Activated CD4-positive, alpha-beta memory T cell treated with anti-CD3 and anti-CD28 coated beads for 36 hours (primary cell): ENCODE results near the gene MRPS31. TPM values are rescaled to one million over a fixed set of nuclear protein-coding genes. Genes with fewer than 3 reads are reported as not detected.

Source experiments
- CTCF ChIA-PET: fragments of 350-600 bp; sonication (Branson Sonifier 250); formaldehyde crosslinking; loops from one replicate; lab custom pipeline; 2021; ENCODE audit warnings: antibody characterized with exemption, inconsistent platforms; lab: Charles Lee
- POLR2A ChIA-PET: fragments of 350-600 bp; sonication (Branson Sonifier 250); formaldehyde crosslinking; loops from one replicate; lab custom pipeline; 2021; ENCODE audit warnings: antibody characterized with exemption; lab: Charles Lee
- DNase-seq: peaks from one replicate; pipeline ENCODE4 v3.0.0-alpha.2; 2020
- H3K27ac Mint-ChIP-seq: one replicate; pipeline ENCODE4 v1.8.0; 2021; ENCODE audit warnings: mixed read lengths
- H3K27me3 Mint-ChIP-seq: one replicate; pipeline ENCODE4 v1.8.0; 2021; ENCODE audit warnings: mixed read lengths
- H3K36me3 Mint-ChIP-seq: one replicate; pipeline ENCODE4 v1.8.0; 2021; ENCODE audit warnings: mixed read lengths
- H3K4me1 Mint-ChIP-seq: one replicate; pipeline ENCODE4 v1.8.0; 2021; ENCODE audit warnings: low read depth, mixed read lengths
- H3K4me3 Mint-ChIP-seq: one replicate; pipeline ENCODE4 v1.8.0; 2021; ENCODE audit warnings: mild to moderate bottlenecking, mixed read lengths
- H3K9me3 Mint-ChIP-seq: one replicate; pipeline ENCODE4 v1.8.0; 2021; ENCODE audit warnings: mixed read lengths
- intact Hi-C: fragments of 100-400 bp; cut with micrococcal nuclease; formaldehyde crosslinking; loops from one replicate; pipeline ENCODE4 v1.15.1; 2023
- total RNA-seq, 2 experiments: library from RNA; stranded (reverse); gene quantifications; one replicate each; pipeline ENCODE4 v1.2.3, GENCODE V29; 2021

MRPS31 gene
- total RNA-seq, 2 experiments from 2014 or later, result 35.6 to 40.4 TPM

GRCh38 chr13:40801255-40802217, 30.5 kb upstream of the MRPS31 start:
- CTCF ChIA-PET, result no interaction called here
- Mint-ChIP-seq H3K27me3 (no peaks in the 10 kb centered on the region), H3K4me1 (peaks cover 4% of the 10 kb centered on the region), H3K36me3 (peaks cover 27% of the 10 kb centered on the region), H3K9me3 (no peaks in the 10 kb centered on the region), H3K4me3 (no peak overlapping the region), H3K27ac (no peak overlapping the region)
- DNase-seq, result no peak
- POLR2A ChIA-PET, result no interaction called here
- intact Hi-C loops, result no loop called here

- no peak overlapping the region for H3K4me3 Mint-ChIP-seq
- peaks cover 25% of the 10 kb centered on the region for H3K36me3 Mint-ChIP-seq
- intact Hi-C loops, result no loop called here
- ChIA-PET CTCF (no interaction called here), POLR2A (no interaction called here)
- H3K4me1 Mint-ChIP-seq, result peaks cover 4% of the 10 kb centered on the region
- DNase-seq, result no peak
- H3K9me3 Mint-ChIP-seq, result no peaks in the 10 kb centered on the region
- H3K27ac Mint-ChIP-seq, result no peak overlapping the region
- no peaks in the 10 kb centered on the region for H3K27me3 Mint-ChIP-seq
These were observed 29.6 kb upstream of the MRPS31 start for GRCh38 chr13:40800559-40800958.

GRCh38 chr13:40799508-40799907, 28.5 kb upstream of the MRPS31 start:
- Mint-ChIP-seq H3K27me3 (no peaks in the 10 kb centered on the region), H3K36me3 (peaks cover 30% of the 10 kb centered on the region), H3K27ac (no peak overlapping the region), H3K4me3 (no peak overlapping the region), H3K9me3 (no peaks in the 10 kb centered on the region), H3K4me1 (peaks cover 4% of the 10 kb centered on the region)
- CTCF ChIA-PET, result no interaction called here
- no peak for DNase-seq
- POLR2A ChIA-PET, result interaction anchor here (0.6 kb wide), 1 partner anchor 122 kb away, joined by 4 read pairs; no protein-coding TSS in a partner anchor
- intact Hi-C loops, result no loop called here

GRCh38 chr13:40798380-40798779, 27.4 kb upstream of the MRPS31 start:
- H3K36me3 Mint-ChIP-seq, result peaks cover 29% of the 10 kb centered on the region
- POLR2A ChIA-PET, result no interaction called here
- intact Hi-C loops, result no loop called here
- H3K9me3 Mint-ChIP-seq, result no peaks in the 10 kb centered on the region
- H3K27me3 Mint-ChIP-seq, result no peaks in the 10 kb centered on the region
- no peak overlapping the region for H3K4me3 Mint-ChIP-seq
- peak overlapping the region; percentile 45 for H3K27ac Mint-ChIP-seq
- H3K4me1 Mint-ChIP-seq, result peaks cover 4% of the 10 kb centered on the region
- no peak for DNase-seq
- CTCF ChIA-PET, result interaction anchor here (0.8 to 1.5 kb wide), 3 partner anchors 9 to 21 kb away, joined by 3 to 5 read pairs (median 4); partner anchors contain the start of gene SLC25A15

GRCh38 chr13:40796649-40797048, 25.7 kb upstream of the MRPS31 start:
- ChIA-PET POLR2A (no interaction called here), CTCF (interaction anchor here (0.5 to 1.1 kb wide), 2 partner anchors 19 to 137 kb away, joined by 3 read pairs; no protein-coding TSS in a partner anchor)
- H3K27ac Mint-ChIP-seq, result peak overlapping the region; percentile 26
- peaks cover 10% of the 10 kb centered on the region for H3K4me1 Mint-ChIP-seq
- no peak for DNase-seq
- H3K36me3 Mint-ChIP-seq, result peaks cover 28% of the 10 kb centered on the region
- H3K9me3 Mint-ChIP-seq, result no peaks in the 10 kb centered on the region
- no peak overlapping the region for H3K4me3 Mint-ChIP-seq
- H3K27me3 Mint-ChIP-seq, result no peaks in the 10 kb centered on the region
- intact Hi-C loops, result no loop called here

- Mint-ChIP-seq H3K36me3 (peaks cover 26% of the 10 kb centered on the region), H3K9me3 (no peaks in the 10 kb centered on the region), H3K4me1 (peaks cover 12% of the 10 kb centered on the region), H3K27me3 (no peaks in the 10 kb centered on the region), H3K27ac (no peak overlapping the region), H3K4me3 (no peak overlapping the region)
- intact Hi-C loops, result no loop called here
- ChIA-PET CTCF (no interaction called here), POLR2A (no interaction called here)
- no peak for DNase-seq
These were observed 23.7 kb upstream of the MRPS31 start for GRCh38 chr13:40794414-40795368.

- Mint-ChIP-seq H3K27me3 (no peaks in the 10 kb centered on the region), H3K27ac (no peak overlapping the region), H3K4me1 (peaks cover 13% of the 10 kb centered on the region), H3K9me3 (no peaks in the 10 kb centered on the region), H3K36me3 (peaks cover 13% of the 10 kb centered on the region), H3K4me3 (no peak overlapping the region)
- ChIA-PET CTCF (no interaction called here), POLR2A (no interaction called here)
- intact Hi-C loops, result no loop called here
- no peak for DNase-seq
These were observed 22.3 kb upstream of the MRPS31 start for GRCh38 chr13:40793339-40793738.

GRCh38 chr13:40792284-40793051, 21.5 kb upstream of the MRPS31 start:
- no peaks in the 10 kb centered on the region for H3K9me3 Mint-ChIP-seq

GRCh38 chr13:40790154-40790616, 19.2 kb upstream of the MRPS31 start:
- ChIA-PET POLR2A (interaction anchor here (2.4 kb wide), 1 partner anchor 19 kb away, joined by 8 read pairs; the partner anchor contains the start of gene MRPS31), CTCF (interaction anchor here (1.2 to 4.1 kb wide), 5 partner anchors 8 to 264 kb away, joined by 3 to 27 read pairs (median 5); no protein-coding TSS in a partner anchor)
- Mint-ChIP-seq H3K27me3 (no peaks in the 10 kb centered on the region), H3K9me3 (no peaks in the 10 kb centered on the region), H3K36me3 (peaks cover 6% of the 10 kb centered on the region), H3K27ac (peak overlapping the region; percentile 33), H3K4me3 (peak overlapping the region; percentile 73), H3K4me1 (peaks cover 31% of the 10 kb centered on the region)
- DNase-seq, result no peak
- intact Hi-C loops, result no loop called here

More at GRCh38 chr13:40792284-40793051, 21.5 kb upstream of the MRPS31 start:
- DNase-seq, result no peak
- POLR2A ChIA-PET, result no interaction called here
- H3K27me3 Mint-ChIP-seq, result no peaks in the 10 kb centered on the region
- H3K4me1 Mint-ChIP-seq, result peaks cover 18% of the 10 kb centered on the region
- no peak overlapping the region for H3K27ac Mint-ChIP-seq
- no peak overlapping the region for H3K4me3 Mint-ChIP-seq
- peaks cover 13% of the 10 kb centered on the region for H3K36me3 Mint-ChIP-seq
- intact Hi-C loops, result no loop called here
- CTCF ChIA-PET, result no interaction called here

GRCh38 chr13:40789275-40790153, 18.5 kb upstream of the MRPS31 start, which contains the start of gene SLC25A15:
Gene SLC25A15, plus strand, starts transcription at chr13:40789611. Its CDS starts 3,616 bp downstream, at chr13:40793227.
- intact Hi-C loops, result no loop called here

More at GRCh38 chr13:40789275-40790153, 18.5 kb upstream of the MRPS31 start, which contains the start of gene SLC25A15:
- peak; percentile 80 for DNase-seq
- ChIA-PET CTCF (interaction anchor here (0.8 to 4.1 kb wide), 7 partner anchors 9 to 271 kb away, joined by 3 to 27 read pairs (median 5); no protein-coding TSS in a partner anchor), POLR2A (interaction anchor here (0.7 to 2.4 kb wide), 4 partner anchors 12 to 132 kb away, joined by 3 to 8 read pairs (median 4); partner anchors contain the start of gene MRPS31)
- H3K9me3 Mint-ChIP-seq, result no peaks in the 10 kb centered on the region
- peak within 1 kb of the TSS; percentile 67 for H3K27ac Mint-ChIP-seq
- peaks cover 3% of the 10 kb centered on the region for H3K36me3 Mint-ChIP-seq
- peaks cover 31% of the 10 kb centered on the region for H3K4me1 Mint-ChIP-seq
- peak within 1 kb of the TSS; percentile 77 for H3K4me3 Mint-ChIP-seq
- H3K27me3 Mint-ChIP-seq, result no peaks in the 10 kb centered on the region
